Right lobe of liver (tissue), 6 donors: ENCODE measurements around the gene EIF3F. TPM values are rescaled to one million over a fixed set of nuclear protein-coding genes. Genes with fewer than 3 reads are reported as not detected.

Source experiments
- ATAC-seq, 4 donors: fragments of 200-7000 bp; cut with Tn5 transposase; one replicate each; pipeline ENCODE4 v1.9.1; 2020; ENCODE audit warnings: mild to moderate bottlenecking in 4 of 4, moderate library complexity in 4 of 4
- DNase-seq, 3 donors: peaks; one replicate each; pipeline ENCODE4 v3.0.0-alpha.2; 2020
- H3K27ac ChIP-seq, 3 donors: fragments of 200-600 bp; one replicate each; pipeline ENCODE4 v1.8.0; 2022
- H3K27me3 ChIP-seq, 2 donors: fragments of 200-600 bp; one replicate each; pipeline ENCODE4 v1.8.0; 2022
- H3K36me3 ChIP-seq, 4 donors: fragments of 200-600 bp; sonication (generic) in 1 of 4; one replicate each; pipeline versions ENCODE4 v1.5.1 to v1.8.0; 2017 to 2022; ENCODE audit warnings: control low read depth in 1 of 4
- H3K4me1 ChIP-seq, 4 donors: fragments of 200-600 bp; sonication (generic) in 1 of 4; one replicate each; pipeline versions ENCODE4 v1.5.1 to v1.8.0; 2017 to 2022; ENCODE audit warnings: control low read depth in 1 of 4
- H3K4me3 ChIP-seq, 3 donors: fragments of 200-600 bp; one replicate each; pipeline ENCODE4 v1.8.0; 2022
- H3K9me3 ChIP-seq, 4 donors: fragments of 200-600 bp; sonication (generic) in 1 of 4; one replicate each; pipeline versions ENCODE4 v1.5.1 to v1.8.0; 2017 to 2022; ENCODE audit warnings: control low read depth in 1 of 4
- POLR2A ChIP-seq: fragments of 450-650 bp; IDR thresholded peaks from one replicate; pipeline ENCODE4 v1.6.1; 2017; ENCODE audit warnings: antibody characterized with exemption, mild to moderate bottlenecking
- WGBS: methylation state at CpG from one replicate; pipeline ENCODE4 v1.1.6; 2018; ENCODE audit warnings: low coverage, low lambda C conversion rate; ENCODE audit not compliant: insufficient coverage; ENCODE audit errors: missing lambda C conversion rate; 5-methylcytosine and 5-hydroxymethylcytosine counted together
- intact Hi-C, 2 donors: fragments of 100-400 bp; cut with DNase I; formaldehyde crosslinking; loops; one replicate each; pipeline versions ENCODE4 v1.11.2 to v1.14.1; 2022
- total RNA-seq, 6 experiments: library from RNA; depleted of rRNA in 2 of 6; stranded (reverse); fragments of >200 nt in 2 of 6; fragmentation: NEBNext Ultra II Directional in 3 of 6; extraction: Animal tissue kit (Norgen Biotek cat#: 25700) in 3 of 6; gene quantifications; one replicate each; pipeline versions ENCODE4 v1.1.0 to v1.2.4, GENCODE V29; 2016 to 2023
- TF ChIP-seq, protein P1 (sequence below), 4 donors: fragments of 200-600 bp in 3 of 4; fragments of 450-650 bp in 1 of 4; IDR thresholded peaks; one replicate each; pipeline versions ENCODE4 v1.5.1 to v1.8.0; 2016 to 2022; ENCODE audit warnings: antibody characterized with exemption in 4 of 4, mild to moderate bottlenecking in 2 of 4
- donor health status: DM: no; HTN: yes; CAD: no.
- donor health status: DM: no; HTN: no; CAD: no.
- donor health status: DM: no; HTN: no; CAD: no.
- donor health status: DM: no; HTN: yes; CAD: no.
- donor health status: DM: no; HTN: yes; CAD: no.

Gene EIF3F
- total RNA-seq, 6 experiments from 2014 or later = 69.9 to 97.0 (median 84.0) TPM

DNA sequence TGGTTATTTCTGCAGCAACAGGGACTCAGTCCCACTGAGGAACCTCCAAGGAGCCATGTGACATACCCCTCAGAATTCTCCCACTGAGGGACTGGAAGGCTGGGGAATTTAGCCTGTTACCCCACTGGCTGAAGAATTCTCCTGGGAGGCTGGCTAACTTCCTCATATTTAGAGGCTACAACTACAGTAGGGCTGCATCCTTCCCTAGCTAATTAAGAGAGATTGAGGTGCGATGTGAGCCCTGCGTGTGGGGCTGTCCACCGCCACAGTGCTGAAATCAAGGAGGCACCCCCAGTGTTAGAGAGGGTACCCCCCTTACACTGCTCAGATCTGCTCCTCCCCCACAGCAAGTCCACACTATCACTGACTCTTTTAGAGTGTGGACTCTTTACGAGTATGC, 21.1 kb downstream of the EIF3F start:
- no peaks in the 10 kb centered on the region for H3K36me3 ChIP-seq
- DNase-seq = no peak
- no peak overlapping the region for H3K4me3 ChIP-seq
- WGBS = 67% methylated on average over 4 of the region's 4 CpGs
- TF ChIP-seq, protein P1, sequence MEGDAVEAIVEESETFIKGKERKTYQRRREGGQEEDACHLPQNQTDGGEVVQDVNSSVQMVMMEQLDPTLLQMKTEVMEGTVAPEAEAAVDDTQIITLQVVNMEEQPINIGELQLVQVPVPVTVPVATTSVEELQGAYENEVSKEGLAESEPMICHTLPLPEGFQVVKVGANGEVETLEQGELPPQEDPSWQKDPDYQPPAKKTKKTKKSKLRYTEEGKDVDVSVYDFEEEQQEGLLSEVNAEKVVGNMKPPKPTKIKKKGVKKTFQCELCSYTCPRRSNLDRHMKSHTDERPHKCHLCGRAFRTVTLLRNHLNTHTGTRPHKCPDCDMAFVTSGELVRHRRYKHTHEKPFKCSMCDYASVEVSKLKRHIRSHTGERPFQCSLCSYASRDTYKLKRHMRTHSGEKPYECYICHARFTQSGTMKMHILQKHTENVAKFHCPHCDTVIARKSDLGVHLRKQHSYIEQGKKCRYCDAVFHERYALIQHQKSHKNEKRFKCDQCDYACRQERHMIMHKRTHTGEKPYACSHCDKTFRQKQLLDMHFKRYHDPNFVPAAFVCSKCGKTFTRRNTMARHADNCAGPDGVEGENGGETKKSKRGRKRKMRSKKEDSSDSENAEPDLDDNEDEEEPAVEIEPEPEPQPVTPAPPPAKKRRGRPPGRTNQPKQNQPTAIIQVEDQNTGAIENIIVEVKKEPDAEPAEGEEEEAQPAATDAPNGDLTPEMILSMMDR (IDR thresholded peaks at IDR 0.05) = no peak
- no peak for TF ChIP-seq POLR2A
- H3K4me1 ChIP-seq = peaks cover 0 to 3% (median 0%) of the 10 kb centered on the region in 4 donors
- no peaks in the 10 kb centered on the region for H3K27me3 ChIP-seq
- H3K27ac ChIP-seq = no peak overlapping the region
- intact Hi-C loops = loop anchor here in 1 of 2 donors (5.0 kb wide), 1 partner anchor 89 kb away; no protein-coding TSS in a partner anchor
- ATAC-seq = no peak
- no peaks in the 10 kb centered on the region for H3K9me3 ChIP-seq

DNA sequence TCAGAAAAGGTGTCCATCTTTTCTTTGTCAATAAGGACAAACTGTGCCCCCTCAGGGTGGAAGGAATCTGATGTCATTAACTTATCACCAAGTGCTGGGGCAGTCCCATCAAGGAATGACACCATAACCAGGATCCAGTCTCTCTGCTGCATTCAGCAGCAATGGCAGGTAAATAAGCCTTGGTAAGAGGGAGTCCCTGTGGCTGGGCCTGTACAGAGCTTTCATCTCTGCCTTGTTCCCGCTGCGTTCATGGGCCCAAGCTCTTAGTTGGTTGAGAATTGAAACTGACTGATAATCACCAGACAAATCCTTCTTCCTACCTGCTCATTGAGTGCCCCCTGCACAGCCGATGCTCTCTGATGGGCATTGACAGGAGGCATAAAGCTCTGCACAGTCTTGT, 22.7 kb downstream of the EIF3F start:
- WGBS = 71% methylated on average over 1 of the region's 3 CpGs
- intact Hi-C loops = loop anchor here (5.0 kb wide), 3 partner anchors 77 to 87 kb away; no protein-coding TSS in a partner anchor
- Histone ChIP-seq H3K4me3 (no peak overlapping the region), H3K27ac (no peak overlapping the region), H3K36me3 (no peaks in the 10 kb centered on the region), H3K4me1 (peaks cover 0 to 3% (median 0%) of the 10 kb centered on the region in 4 donors), H3K27me3 (no peaks in the 10 kb centered on the region), H3K9me3 (no peaks in the 10 kb centered on the region)
- DNase-seq (no peak), ATAC-seq (no peak)
- TF ChIP-seq, protein P1 (IDR thresholded peaks at IDR 0.05) = no peak
- TF ChIP-seq POLR2A = no peak

DNA sequence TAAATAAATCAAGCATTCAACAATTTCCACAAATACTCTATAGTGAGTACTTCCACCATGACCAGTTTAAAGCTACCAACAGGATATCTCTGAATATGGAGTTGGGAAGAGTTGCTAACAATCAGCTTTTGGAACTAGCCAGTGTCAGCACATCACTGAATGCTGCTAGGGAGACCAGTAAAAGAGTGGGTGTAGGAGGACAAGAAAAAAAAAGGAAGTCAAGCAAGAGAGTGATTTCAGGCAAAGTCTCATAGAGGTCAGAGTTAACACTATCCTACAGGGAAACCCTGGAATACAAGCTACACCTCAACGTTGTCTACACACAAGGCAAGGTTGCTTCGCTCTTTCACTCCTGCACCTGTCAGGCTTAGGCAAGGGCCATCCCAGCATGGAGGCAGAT, 24.2 kb downstream of the EIF3F start:
- TF ChIP-seq, protein P1 (IDR thresholded peaks at IDR 0.05) = no peak
- TF ChIP-seq POLR2A = no peak
- Histone ChIP-seq H3K36me3 (no peaks in the 10 kb centered on the region), H3K4me1 (peaks cover 0 to 2% (median 0%) of the 10 kb centered on the region in 4 donors), H3K4me3 (no peak overlapping the region), H3K27me3 (no peaks in the 10 kb centered on the region), H3K9me3 (no peaks in the 10 kb centered on the region), H3K27ac (no peak overlapping the region)
- DNase-seq (no peak), ATAC-seq (no peak)
- intact Hi-C loops = loop anchor here (5.0 kb wide), 2 partner anchors 76 to 81 kb away; no protein-coding TSS in a partner anchor
- 80% methylated on average over 1 of the region's 2 CpGs for WGBS

DNA sequence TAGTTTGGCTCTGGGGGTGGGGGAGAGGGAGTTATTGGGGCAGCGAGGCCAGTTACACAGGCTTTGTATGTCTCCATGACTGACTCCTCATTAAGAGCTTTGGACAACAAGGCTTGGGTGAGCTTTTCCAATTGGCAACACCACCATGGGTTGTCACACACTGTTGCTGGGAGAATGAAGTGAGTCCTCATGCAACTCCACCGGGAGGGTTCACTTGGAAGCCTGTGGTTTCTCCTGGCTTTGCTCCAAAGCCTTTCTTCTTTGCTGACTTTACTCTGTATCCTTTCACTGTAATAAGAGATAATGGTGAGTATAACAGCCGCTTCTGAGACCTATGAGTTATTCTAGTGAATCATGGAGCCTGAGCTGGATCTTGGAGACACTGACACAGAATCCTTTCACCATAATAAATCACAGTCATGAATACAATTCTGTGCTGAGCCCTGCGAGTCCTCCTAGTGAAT, 24.9 kb downstream of the EIF3F start:
- Histone ChIP-seq H3K36me3 (no peaks in the 10 kb centered on the region), H3K27me3 (no peaks in the 10 kb centered on the region), H3K4me1 (no peaks in the 10 kb centered on the region), H3K9me3 (no peaks in the 10 kb centered on the region), H3K4me3 (no peak overlapping the region), H3K27ac (no peak overlapping the region)
- WGBS = 83% methylated on average over 2 of the region's 4 CpGs
- no peak for TF ChIP-seq POLR2A
- TF ChIP-seq, protein P1 (IDR thresholded peaks at IDR 0.05) = no peak
- DNase-seq (no peak), ATAC-seq (no peak)
- intact Hi-C loops = loop anchor here (5.0 kb wide), 2 partner anchors 75 to 80 kb away; no protein-coding TSS in a partner anchor
